ENCODE data around the gene SLC6A9. TPM values are rescaled to one million over a fixed set of nuclear protein-coding genes. Genes with fewer than 3 reads are reported as not detected.

SLC6A9 gene
- total RNA-seq, 2 experiments from 2014 or later: 2.6 to 5.3 TPM

DNA sequence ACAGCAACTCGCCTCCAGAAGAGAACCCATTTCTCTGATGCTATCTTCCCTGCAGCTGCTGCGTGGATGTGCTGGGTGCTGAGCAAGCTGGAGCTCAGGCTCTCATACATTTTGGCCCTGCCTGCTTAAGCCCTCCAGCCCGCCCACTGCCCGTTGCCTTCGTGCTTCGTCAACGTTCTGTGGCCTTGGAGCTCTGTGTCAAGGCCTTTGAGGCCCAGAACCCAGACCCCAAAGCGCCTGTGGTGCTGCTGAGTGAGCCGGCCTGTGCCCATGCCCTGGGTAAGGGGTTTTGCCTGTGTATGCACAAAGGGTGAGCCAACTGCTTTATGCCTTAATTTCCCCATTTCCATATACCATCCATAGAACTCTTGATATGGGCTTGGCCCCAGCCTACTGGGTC is 60.4 kb downstream of the SLC6A9 start:
- ATAC-seq: no peak

GRCh38 chr1:43970502-43970901 is 60.8 kb downstream of the SLC6A9 start:
- H3K36me3 Mint-ChIP-seq: peaks cover 6% of the 10 kb centered on the region
- H3K9me3 Mint-ChIP-seq (ENCODE audit: low read depth): no peaks in the 10 kb centered on the region
- H3K4me1 Mint-ChIP-seq: peaks cover 31% of the 10 kb centered on the region
- ATAC-seq (no peak), DNase-seq (no peak)
- H3K27ac Mint-ChIP-seq: peak overlapping the region; percentile 82
- CTCF ChIA-PET: interaction anchor here (0.8 to 5.4 kb wide), 4 partner anchors 24 to 207 kb away, joined by 3 to 30 read pairs (median 4); partner anchors contain the start of gene IPO13
- peak overlapping the region; percentile 89 for H3K4me3 Mint-ChIP-seq
- no peaks in the 10 kb centered on the region for H3K27me3 Mint-ChIP-seq

More for the DNA sequence above, 60.4 kb downstream of the SLC6A9 start:
- no peaks in the 10 kb centered on the region for H3K27me3 Mint-ChIP-seq
- peaks cover 6% of the 10 kb centered on the region for H3K36me3 Mint-ChIP-seq
- CTCF ChIA-PET: interaction anchor here (0.8 to 5.4 kb wide), 3 partner anchors 25 to 208 kb away, joined by 3 to 30 read pairs (median 4); partner anchors contain the start of gene IPO13
- DNase-seq: no peak
- H3K27ac Mint-ChIP-seq: peak overlapping the region; percentile 41
- peaks cover 33% of the 10 kb centered on the region for H3K4me1 Mint-ChIP-seq
- no peaks in the 10 kb centered on the region for H3K9me3 Mint-ChIP-seq (ENCODE audit: low read depth)
- H3K4me3 Mint-ChIP-seq: peak overlapping the region; percentile 89

DNA sequence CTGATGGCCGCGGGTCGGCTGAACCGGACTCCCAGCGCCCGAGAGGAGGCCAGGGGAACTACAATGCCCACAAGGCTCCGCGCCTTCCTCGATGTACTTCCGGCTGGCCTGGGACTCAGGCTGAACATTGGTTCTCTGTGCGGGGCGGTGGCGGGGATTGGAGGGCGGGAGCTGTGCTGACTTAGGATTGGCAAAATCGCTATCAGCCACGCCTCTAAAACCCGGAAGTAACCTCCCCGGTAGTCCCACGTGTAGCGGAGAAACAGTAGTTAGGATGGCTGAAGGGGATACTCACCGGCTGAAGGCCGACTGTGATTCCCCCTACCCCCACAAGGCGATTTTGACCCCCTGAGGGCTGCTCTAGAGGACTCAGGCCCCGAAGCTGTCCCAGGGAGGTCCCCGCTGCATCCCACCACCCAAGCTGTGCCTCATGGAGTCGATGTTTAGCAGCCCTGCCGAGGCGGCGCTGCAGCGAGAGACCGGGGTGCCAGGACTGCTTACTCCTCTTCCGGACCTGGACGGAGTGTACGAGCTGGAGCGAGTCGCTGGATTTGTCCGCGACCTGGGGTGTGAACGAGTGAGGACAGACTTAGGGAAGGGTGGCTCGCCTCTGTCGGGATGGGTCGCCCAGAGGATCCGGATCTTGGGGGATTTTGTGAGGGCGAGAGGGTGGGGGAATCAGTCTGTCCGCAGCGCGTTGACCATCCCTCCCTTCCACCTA is 61.4 kb downstream of the SLC6A9 start, which contains the start of gene DPH2:
Gene DPH2 (plus strand): TSS at position 265 of the 721 bp plus-strand sequence. CDS start 166 bp downstream, at position 431.
- ATAC-seq: peak; percentile 89
- Mint-ChIP-seq H3K27ac (peak within 1 kb of the TSS; percentile 82), H3K4me3 (peak within 1 kb of the TSS; percentile 89), H3K4me1 (peaks cover 31% of the 10 kb centered on the region), H3K9me3 (ENCODE audit: low read depth) (no peaks in the 10 kb centered on the region), H3K36me3 (peaks cover 6% of the 10 kb centered on the region), H3K27me3 (no peaks in the 10 kb centered on the region)
- DNase-seq: peak; percentile 99
- CTCF ChIA-PET: interaction anchor here (0.6 to 5.4 kb wide), 6 partner anchors 23 to 207 kb away, joined by 3 to 30 read pairs (median 4); partner anchors contain the start of gene IPO13

DNA sequence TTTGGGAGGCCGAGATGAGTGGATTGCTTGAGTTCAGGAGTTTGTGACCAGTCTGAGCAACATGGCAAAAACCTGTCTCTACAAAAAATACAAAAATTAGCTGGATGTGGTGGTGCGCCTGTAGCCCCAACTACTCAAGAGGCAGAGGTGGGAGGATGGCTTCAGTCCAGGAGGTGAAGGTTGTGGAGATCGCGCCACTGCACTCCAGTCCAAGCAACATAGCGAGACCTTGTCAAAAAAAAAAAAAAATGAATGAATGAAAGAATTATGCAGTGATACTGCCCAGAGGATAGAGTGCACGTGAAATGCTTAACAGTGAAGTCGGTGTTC is 61.9 kb downstream of the SLC6A9 start:
- ATAC-seq: no peak
- CTCF ChIA-PET: interaction anchor here (1.0 to 5.4 kb wide), 3 partner anchors 23 to 32 kb away, joined by 4 to 30 read pairs (median 5); partner anchors contain the start of gene IPO13
- Mint-ChIP-seq H3K4me3 (peak overlapping the region; percentile 89), H3K9me3 (ENCODE audit: low read depth) (no peaks in the 10 kb centered on the region), H3K27ac (peak overlapping the region; percentile 24), H3K36me3 (peaks cover 6% of the 10 kb centered on the region), H3K4me1 (peaks cover 30% of the 10 kb centered on the region), H3K27me3 (no peaks in the 10 kb centered on the region)
- DNase-seq: no peak

GRCh38 chr1:43968348-43968948 is 62.8 kb downstream of the SLC6A9 start:
- H3K36me3 Mint-ChIP-seq: peaks cover 6% of the 10 kb centered on the region
- peak; percentile 60 for DNase-seq

GRCh38 chr1:43965316-43965715 is 65.9 kb downstream of the SLC6A9 start:
- no peaks in the 10 kb centered on the region for H3K9me3 Mint-ChIP-seq (ENCODE audit: low read depth)
- H3K27ac Mint-ChIP-seq: no peak overlapping the region
- peaks cover 19% of the 10 kb centered on the region for H3K4me1 Mint-ChIP-seq
- ATAC-seq (no peak), DNase-seq (no peak)
- no peak overlapping the region for H3K4me3 Mint-ChIP-seq
- H3K27me3 Mint-ChIP-seq: no peaks in the 10 kb centered on the region
- CTCF ChIA-PET: no interaction called here
- no peaks in the 10 kb centered on the region for H3K36me3 Mint-ChIP-seq

More at GRCh38 chr1:43968348-43968948, 62.8 kb downstream of the SLC6A9 start:
- Mint-ChIP-seq H3K27me3 (no peaks in the 10 kb centered on the region), H3K9me3 (ENCODE audit: low read depth) (no peaks in the 10 kb centered on the region), H3K27ac (no peak overlapping the region), H3K4me1 (peaks cover 21% of the 10 kb centered on the region), H3K4me3 (no peak overlapping the region)
- no peak for ATAC-seq
- CTCF ChIA-PET: interaction anchor here (5.4 kb wide), 1 partner anchor 22 kb away, joined by 30 read pairs; the partner anchor contains the start of gene IPO13

- Mint-ChIP-seq H3K9me3 (ENCODE audit: low read depth) (no peaks in the 10 kb centered on the region), H3K4me1 (peaks cover 10% of the 10 kb centered on the region), H3K27me3 (no peaks in the 10 kb centered on the region), H3K36me3 (no peaks in the 10 kb centered on the region), H3K27ac (no peak overlapping the region), H3K4me3 (no peak overlapping the region)
- ATAC-seq (no peak), DNase-seq (no peak)
- CTCF ChIA-PET: interaction anchor here (0.6 to 1.3 kb wide), 2 partner anchors 41 to 61 kb away, joined by 3 to 4 read pairs; no protein-coding TSS in a partner anchor
Observed at GRCh38 chr1:43963890-43964289, 67.4 kb downstream of the SLC6A9 start.

GRCh38 chr1:43963006-43963405 is 68.3 kb downstream of the SLC6A9 start:
- DNase-seq (no peak), ATAC-seq (no peak)
- no peaks in the 10 kb centered on the region for H3K27me3 Mint-ChIP-seq
- CTCF ChIA-PET: no interaction called here
- no peaks in the 10 kb centered on the region for H3K36me3 Mint-ChIP-seq
- H3K27ac Mint-ChIP-seq: no peak overlapping the region
- H3K9me3 Mint-ChIP-seq (ENCODE audit: low read depth): no peaks in the 10 kb centered on the region
- H3K4me1 Mint-ChIP-seq: peaks cover 10% of the 10 kb centered on the region
- no peak overlapping the region for H3K4me3 Mint-ChIP-seq

DNA sequence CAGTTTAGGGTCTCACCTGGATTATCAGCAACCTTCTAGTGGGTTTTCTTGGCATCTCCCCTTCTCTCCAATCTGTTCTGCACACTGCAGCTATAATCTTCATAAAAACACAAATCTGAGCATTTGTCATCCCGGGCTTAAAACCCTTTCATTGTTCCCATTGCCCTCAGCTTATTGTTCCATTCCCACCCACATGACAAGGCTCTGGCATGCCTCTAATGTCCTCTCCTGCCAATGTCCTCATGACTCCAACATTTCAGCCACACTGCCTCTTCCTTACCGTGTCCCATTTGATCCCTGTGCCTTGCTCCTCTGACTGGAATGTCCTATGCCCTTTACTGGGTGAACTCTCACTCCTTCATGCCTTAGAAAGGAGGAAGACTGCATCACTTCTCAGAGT is 68.9 kb downstream of the SLC6A9 start:
- Mint-ChIP-seq H3K27ac (no peak overlapping the region), H3K9me3 (ENCODE audit: low read depth) (no peaks in the 10 kb centered on the region), H3K4me3 (no peak overlapping the region), H3K27me3 (no peaks in the 10 kb centered on the region), H3K4me1 (peaks cover 10% of the 10 kb centered on the region), H3K36me3 (no peaks in the 10 kb centered on the region)
- DNase-seq (no peak), ATAC-seq (no peak)
- CTCF ChIA-PET: no interaction called here

- no peaks in the 10 kb centered on the region for H3K27me3 Mint-ChIP-seq
- no peaks in the 10 kb centered on the region for H3K36me3 Mint-ChIP-seq
- ATAC-seq: no peak
- H3K27ac Mint-ChIP-seq: no peak overlapping the region
- peaks cover 10% of the 10 kb centered on the region for H3K4me1 Mint-ChIP-seq
- H3K4me3 Mint-ChIP-seq: no peak overlapping the region
- no peaks in the 10 kb centered on the region for H3K9me3 Mint-ChIP-seq (ENCODE audit: low read depth)
- CTCF ChIA-PET: interaction anchor here (0.9 kb wide), 1 partner anchor 74 kb away, joined by 3 read pairs; no protein-coding TSS in a partner anchor
- DNase-seq: no peak
Observed at GRCh38 chr1:43961692-43962091, 69.6 kb downstream of the SLC6A9 start.

DNA sequence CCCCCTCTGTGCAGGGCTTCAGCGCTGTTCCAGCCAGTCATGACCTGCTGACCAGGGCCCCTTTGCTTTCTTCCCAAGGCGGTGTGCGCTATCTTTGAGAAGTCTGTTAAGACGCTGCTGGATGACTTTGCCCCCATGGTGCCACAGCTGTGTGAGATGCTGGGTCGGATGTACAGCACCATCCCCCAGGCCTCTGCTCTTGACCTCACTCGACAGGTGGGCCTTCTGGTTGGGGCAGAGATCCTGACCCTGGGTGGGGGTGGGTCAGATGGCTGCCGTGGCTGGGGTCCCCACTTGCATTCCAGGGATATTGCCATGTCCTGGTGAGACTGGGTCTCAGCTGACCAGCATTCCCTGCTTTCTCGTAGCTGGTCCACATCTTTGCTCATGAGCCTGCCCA is 70.5 kb downstream of the SLC6A9 start:
- Mint-ChIP-seq H3K27me3 (no peaks in the 10 kb centered on the region), H3K36me3 (no peaks in the 10 kb centered on the region), H3K27ac (no peak overlapping the region), H3K9me3 (ENCODE audit: low read depth) (no peaks in the 10 kb centered on the region), H3K4me1 (peaks cover 10% of the 10 kb centered on the region), H3K4me3 (no peak overlapping the region)
- ATAC-seq (no peak), DNase-seq (no peak)
- CTCF ChIA-PET: no interaction called here

- H3K4me1 Mint-ChIP-seq: peaks cover 10% of the 10 kb centered on the region
- no peak for DNase-seq
- CTCF ChIA-PET: interaction anchor here (0.5 to 1.8 kb wide), 4 partner anchors 11 to 304 kb away, joined by 3 to 6 read pairs (median 4); partner anchors contain the start of gene IPO13
- no peaks in the 10 kb centered on the region for H3K27me3 Mint-ChIP-seq
- no peak overlapping the region for H3K27ac Mint-ChIP-seq
- H3K9me3 Mint-ChIP-seq (ENCODE audit: low read depth): no peaks in the 10 kb centered on the region
- no peak for ATAC-seq
- H3K36me3 Mint-ChIP-seq: no peaks in the 10 kb centered on the region
- H3K4me3 Mint-ChIP-seq: no peak overlapping the region
Observed at GRCh38 chr1:43958351-43959255, 72.7 kb downstream of the SLC6A9 start.
